Bronchus fibroblast of lung (primary cell): ENCODE measurements around the gene GLA. TPM values are rescaled to one million over a fixed set of nuclear protein-coding genes. Genes with fewer than 3 reads are reported as not detected.

ENCODE experiments used
- total RNA-seq: library from RNA; depleted of rRNA; stranded (reverse); fragments of >200 nt; gene quantifications from 2 replicates; pipeline ENCODE4 v1.2.3, GENCODE V29; 2015

Gene GLA
- total RNA-seq = 32.9 and 33.5 TPM in 2 replicates

GRCh38 chrX:101407748-101408531 is at the start of gene GLA, which contains the start of gene HNRNPH2:
Gene GLA (minus strand): TSS chrX:101407925. CDS start chrX:101407903, 22 bp downstream.
Gene HNRNPH2 (plus strand): TSS chrX:101408222. CDS start chrX:101411989, 3,767 bp downstream.

GRCh38 chrX:101390664-101391525 is 16.8 kb downstream of the GLA start, which contains the start of gene RPL36A:
Gene RPL36A (plus strand): TSS chrX:101391011. CDS start chrX:101391044, 33 bp downstream.

GRCh38 chrX:101385795-101386541 is 21.8 kb downstream of the GLA start, which contains the start of gene BTK:
Gene BTK (minus strand): TSS chrX:101386191. CDS start chrX:101375284, 10,907 bp downstream.

GRCh38 chrX:101348452-101349192 is 59.1 kb downstream of the GLA start, which contains the start of gene TIMM8A:
Gene TIMM8A (minus strand): TSS chrX:101348742. CDS start chrX:101348664, 78 bp downstream.

Other genes starting within 250 kb of the GLA start
- gene DRP2, start 188.1 kb downstream of the GLA start, total RNA-seq = 1.2 and 2.0 TPM in 2 replicates
- 0.17 and 0.30 TPM in 2 replicates for gene TAF7L, start 116.6 kb downstream of the GLA start, total RNA-seq
- 5.7 and 9.2 TPM in 2 replicates for gene TIMM8A, start 59.2 kb downstream of the GLA start, total RNA-seq
- not detected in 2 replicates for gene BTK, start 21.7 kb downstream of the GLA start, total RNA-seq
- gene RPL36A, start 16.9 kb downstream of the GLA start, total RNA-seq = 3,269 and 3,654 TPM in 2 replicates
- gene HNRNPH2, start 297 bp upstream of the GLA start, total RNA-seq = 42.4 and 43.1 TPM in 2 replicates
- 0.89 and 1.8 TPM in 2 replicates for gene ARMCX4, start 77.5 kb upstream of the GLA start, total RNA-seq
- 27.5 and 34.6 TPM in 2 replicates for gene ARMCX1, start 142.6 kb upstream of the GLA start, total RNA-seq
- 20.1 and 30.3 TPM in 2 replicates for gene ARMCX6, start 210.1 kb upstream of the GLA start, total RNA-seq
- 22.4 and 26.9 TPM in 2 replicates for gene ARMCX3, start 215.2 kb upstream of the GLA start, total RNA-seq